SK-N-MC (cell line): Measurements from ENCODE around the gene TCF7L1.

ENCODE experiments used
- DNase-seq: peaks from one replicate; pipeline ENCODE4 v3.0.0-alpha.2; 2011; ENCODE audit warnings: low read depth, low spot score
- H3K27ac ChIP-seq: fragments of 200-600 bp; sonication (generic); 2 replicates; pipeline ENCODE4 v1.5.1; 2016; ENCODE audit warnings: mixed run types
- H3K36me3 ChIP-seq: fragments of 200-600 bp; sonication (generic); 2 replicates; pipeline ENCODE4 v1.6.1; 2017; ENCODE audit warnings: antibody characterized with exemption, low read length, mixed read lengths; ENCODE audit not compliant: insufficient read depth
- H3K4me3 ChIP-seq: fragments of 200-600 bp; sonication (generic); 2 replicates; pipeline ENCODE4 v1.5.1; 2016
- H3K9ac ChIP-seq: fragments of 200-600 bp; sonication (generic); 2 replicates; pipeline ENCODE4 v1.8.0; 2017; ENCODE audit warnings: mixed run types, mixed read lengths; ENCODE audit not compliant: insufficient read length
- H3K9me3 ChIP-seq: fragments of 200-600 bp; sonication (generic); 2 replicates; pipeline ENCODE4 v1.6.1; 2017; ENCODE audit warnings: low read depth, mild to moderate bottlenecking, antibody characterized with exemption, low read length, moderate library complexity, mixed read lengths
- EZH2 ChIP-seq: fragments of 200-600 bp; sonication (generic); IDR thresholded peaks from one replicate; pipeline ENCODE4 v1.6.1; 2017; ENCODE audit warnings: antibody characterized with exemption
- FOXP2 ChIP-seq: optimal IDR thresholded peaks from 2 replicates; pipeline ENCODE3; 2011; ENCODE audit warnings: mild to moderate bottlenecking, moderate library complexity; ENCODE audit not compliant: insufficient read depth; ENCODE audit errors: extremely low read length, control extremely low read depth
- POLR2AphosphoS5 ChIP-seq: IDR thresholded peaks from 2 replicates; pipeline ENCODE4 v1.6.1; 2012; ENCODE audit warnings: mild to moderate bottlenecking, low read depth, low read length, borderline replicate concordance

The TCF7L1 gene

GRCh38 chr2:85164145-85164569 lies 31.0 kb downstream of the TCF7L1 start:
- H3K9me3 ChIP-seq: no peaks in the 10 kb centered on the region
- no peak overlapping the region for H3K4me3 ChIP-seq
- no peaks in the 10 kb centered on the region for H3K36me3 ChIP-seq
- no peak overlapping the region for H3K9ac ChIP-seq
- no peak for DNase-seq
- no peak overlapping the region for H3K27ac ChIP-seq
- TF ChIP-seq EZH2 (no peak), POLR2AphosphoS5 (no peak), FOXP2 (no peak)

- TF ChIP-seq POLR2AphosphoS5: no peak
- TF ChIP-seq FOXP2: no peak
- no peak for TF ChIP-seq EZH2
- no peak for DNase-seq
- Histone ChIP-seq H3K27ac (no peak overlapping the region), H3K9ac (no peak overlapping the region), H3K4me3 (no peak overlapping the region), H3K36me3 (no peaks in the 10 kb centered on the region), H3K9me3 (no peaks in the 10 kb centered on the region)
Observed at GRCh38 chr2:85165088-85165690, 32.0 kb downstream of the TCF7L1 start.

- DNase-seq: no peak
- TF ChIP-seq FOXP2: no peak
- no peak for TF ChIP-seq POLR2AphosphoS5
- TF ChIP-seq EZH2: no peak
- Histone ChIP-seq H3K4me3 (no peak overlapping the region), H3K9me3 (no peaks in the 10 kb centered on the region), H3K9ac (no peak overlapping the region), H3K36me3 (no peaks in the 10 kb centered on the region), H3K27ac (no peak overlapping the region)
Observed at GRCh38 chr2:85166021-85166420, 32.8 kb downstream of the TCF7L1 start.

GRCh38 chr2:85167479-85167878 lies 34.3 kb downstream of the TCF7L1 start:
- Histone ChIP-seq H3K4me3 (no peak overlapping the region), H3K9me3 (no peaks in the 10 kb centered on the region), H3K27ac (no peak overlapping the region), H3K9ac (no peak overlapping the region), H3K36me3 (no peaks in the 10 kb centered on the region)
- no peak for DNase-seq
- no peak for TF ChIP-seq POLR2AphosphoS5
- no peak for TF ChIP-seq EZH2
- no peak for TF ChIP-seq FOXP2

GRCh38 chr2:85168942-85169341 lies 35.8 kb downstream of the TCF7L1 start:
- no peak for TF ChIP-seq FOXP2
- TF ChIP-seq POLR2AphosphoS5: no peak
- TF ChIP-seq EZH2: no peak
- no peak overlapping the region for H3K4me3 ChIP-seq
- DNase-seq: no peak
- no peak overlapping the region for H3K27ac ChIP-seq
- H3K36me3 ChIP-seq: no peaks in the 10 kb centered on the region
- no peaks in the 10 kb centered on the region for H3K9me3 ChIP-seq
- H3K9ac ChIP-seq: no peak overlapping the region

- Histone ChIP-seq H3K9ac (no peak overlapping the region), H3K27ac (no peak overlapping the region), H3K4me3 (no peak overlapping the region), H3K36me3 (no peaks in the 10 kb centered on the region), H3K9me3 (no peaks in the 10 kb centered on the region)
- TF ChIP-seq FOXP2: no peak
- no peak for TF ChIP-seq POLR2AphosphoS5
- no peak for TF ChIP-seq EZH2
- no peak for DNase-seq
Observed at GRCh38 chr2:85169581-85169980, 36.4 kb downstream of the TCF7L1 start.

- H3K9me3 ChIP-seq: no peaks in the 10 kb centered on the region
- no peak for TF ChIP-seq FOXP2
- no peak for TF ChIP-seq POLR2AphosphoS5
- TF ChIP-seq EZH2: no peak
- no peaks in the 10 kb centered on the region for H3K36me3 ChIP-seq
- no peak overlapping the region for H3K9ac ChIP-seq
- no peak overlapping the region for H3K4me3 ChIP-seq
- no peak overlapping the region for H3K27ac ChIP-seq
- no peak for DNase-seq
Observed at GRCh38 chr2:85170938-85171475, 37.8 kb downstream of the TCF7L1 start.

GRCh38 chr2:85171916-85172315 lies 38.7 kb downstream of the TCF7L1 start:
- Histone ChIP-seq H3K9ac (no peak overlapping the region), H3K9me3 (no peaks in the 10 kb centered on the region), H3K27ac (no peak overlapping the region), H3K36me3 (no peaks in the 10 kb centered on the region), H3K4me3 (no peak overlapping the region)
- no peak for DNase-seq
- no peak for TF ChIP-seq FOXP2
- TF ChIP-seq EZH2: no peak
- TF ChIP-seq POLR2AphosphoS5: no peak

GRCh38 chr2:85173909-85174308 lies 40.7 kb downstream of the TCF7L1 start:
- Histone ChIP-seq H3K36me3 (no peaks in the 10 kb centered on the region), H3K27ac (no peak overlapping the region), H3K9ac (no peak overlapping the region), H3K9me3 (no peaks in the 10 kb centered on the region), H3K4me3 (no peak overlapping the region)
- DNase-seq: no peak
- TF ChIP-seq POLR2AphosphoS5 (no peak), FOXP2 (no peak), EZH2 (no peak)
